Ammon's horn (tissue), 1 donor: Measurements from ENCODE around the gene IL1RN.
"Not testable (repeated sequence)": the region's sequence is repeated elsewhere in the genome, so short reads cannot be mapped to it uniquely, and the experiment has no call there.

Source experiments
- DNase-seq: peaks from one replicate; pipeline ENCODE4 v3.0.0-alpha.2; 2016; ENCODE audit warnings: low spot score

Gene IL1RN, protein sequence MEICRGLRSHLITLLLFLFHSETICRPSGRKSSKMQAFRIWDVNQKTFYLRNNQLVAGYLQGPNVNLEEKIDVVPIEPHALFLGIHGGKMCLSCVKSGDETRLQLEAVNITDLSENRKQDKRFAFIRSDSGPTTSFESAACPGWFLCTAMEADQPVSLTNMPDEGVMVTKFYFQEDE

DNA sequence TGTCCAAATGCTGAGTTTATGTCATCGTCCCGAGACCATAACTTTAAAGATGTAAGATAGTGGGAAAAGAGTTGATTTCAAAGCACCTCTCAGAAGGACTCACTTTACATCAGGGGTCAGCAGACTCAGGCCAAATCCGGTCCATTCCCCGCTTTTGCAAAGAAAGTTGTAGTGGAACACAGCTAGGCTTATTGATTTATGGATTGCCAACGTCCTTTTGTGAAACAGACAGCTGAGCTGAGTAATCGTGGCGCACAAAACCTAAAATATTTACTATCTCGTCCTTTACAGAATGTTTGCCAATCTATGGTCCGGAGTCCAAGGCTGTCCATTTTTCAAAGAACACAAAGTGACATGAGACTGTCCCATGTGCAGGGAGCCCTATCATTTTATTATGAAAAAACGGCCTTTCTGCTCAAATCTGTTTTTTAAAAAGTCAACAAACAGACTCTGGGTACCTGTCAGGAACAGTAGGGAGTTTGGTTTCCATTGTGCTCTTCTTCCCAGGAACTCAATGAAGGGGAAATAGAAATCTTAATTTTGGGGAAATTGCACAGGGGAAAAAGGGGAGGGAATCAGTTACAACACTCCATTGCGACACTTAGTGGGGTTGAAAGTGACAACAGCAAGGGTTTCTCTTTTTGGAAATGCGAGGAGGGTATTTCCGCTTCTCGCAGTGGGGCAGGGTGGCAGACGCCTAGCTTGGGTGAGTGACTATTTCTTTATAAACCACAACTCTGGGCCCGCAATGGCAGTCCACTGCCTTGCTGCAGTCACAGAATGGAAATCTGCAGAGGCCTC, at the start of gene IL1RN:
Gene IL1RN, plus strand, starts transcription at position 754 of the 801 bp plus-strand sequence. Its CDS starts 27 bp downstream, at position 781.
- peak; percentile 45 for DNase-seq

DNA sequence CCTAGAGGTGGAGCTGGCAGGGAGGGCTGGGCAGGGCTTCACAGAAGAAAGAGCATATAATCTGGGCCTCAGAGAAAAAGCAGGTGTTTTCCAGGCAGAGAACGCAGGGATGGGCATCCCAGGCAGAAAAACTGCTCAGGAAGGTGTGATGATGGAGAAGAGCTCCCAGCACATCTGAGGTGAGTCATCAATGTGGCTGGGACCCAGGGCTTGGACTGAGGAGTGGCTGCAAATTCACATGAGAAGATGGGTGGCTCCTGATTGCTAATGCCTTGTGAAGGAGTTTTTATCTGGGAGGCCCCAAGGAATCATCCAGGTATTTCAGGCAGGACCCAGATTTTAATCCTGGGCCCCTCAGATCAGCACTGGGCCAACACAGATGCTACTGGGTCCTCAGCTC, 49.5 kb upstream of the IL1RN start:
- no peak for DNase-seq

DNA sequence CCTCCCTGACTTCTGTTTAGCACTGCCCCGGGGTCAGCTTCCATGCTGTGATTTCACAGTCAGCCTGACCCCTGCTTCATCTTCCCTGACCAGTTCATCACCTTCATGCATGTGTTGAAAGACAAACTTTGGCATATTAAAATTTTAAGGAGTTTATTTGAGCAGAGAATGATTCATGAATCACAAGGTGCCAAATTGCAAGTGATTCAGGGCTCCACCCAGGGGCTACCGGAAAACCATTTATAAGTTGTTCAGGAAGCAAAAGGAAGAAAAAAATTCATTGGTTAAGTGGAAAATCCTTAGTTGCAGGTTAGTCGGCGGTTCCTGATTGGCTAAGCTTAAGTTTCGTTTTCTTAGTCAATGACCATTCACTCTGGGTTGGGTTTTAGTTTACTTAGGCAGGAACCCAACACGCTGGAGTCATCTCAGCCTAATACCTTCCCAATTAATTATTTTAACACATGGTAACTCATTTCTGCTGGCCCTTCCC, 49.0 kb upstream of the IL1RN start:
- DNase-seq, result no peak

DNA sequence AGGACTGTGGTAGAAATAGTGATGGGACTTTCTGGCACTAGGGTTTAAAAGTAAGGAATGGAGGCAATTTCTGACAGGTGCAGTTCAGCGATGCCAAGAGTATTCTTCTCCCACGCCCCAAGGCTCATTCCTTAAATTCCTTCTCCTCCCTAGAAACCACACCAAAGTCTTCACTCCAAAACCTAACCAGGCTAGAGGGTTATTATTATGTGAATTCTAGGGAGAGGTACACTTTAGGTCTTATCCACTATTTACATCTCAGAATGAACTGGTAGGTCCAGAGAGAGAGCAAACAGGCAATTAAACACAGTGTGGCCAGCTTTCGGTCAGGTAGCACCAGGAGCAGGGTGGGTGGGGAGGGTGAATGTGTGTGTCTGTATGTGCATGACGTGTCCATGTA, 48.3 kb upstream of the IL1RN start:
- no peak for DNase-seq

DNA sequence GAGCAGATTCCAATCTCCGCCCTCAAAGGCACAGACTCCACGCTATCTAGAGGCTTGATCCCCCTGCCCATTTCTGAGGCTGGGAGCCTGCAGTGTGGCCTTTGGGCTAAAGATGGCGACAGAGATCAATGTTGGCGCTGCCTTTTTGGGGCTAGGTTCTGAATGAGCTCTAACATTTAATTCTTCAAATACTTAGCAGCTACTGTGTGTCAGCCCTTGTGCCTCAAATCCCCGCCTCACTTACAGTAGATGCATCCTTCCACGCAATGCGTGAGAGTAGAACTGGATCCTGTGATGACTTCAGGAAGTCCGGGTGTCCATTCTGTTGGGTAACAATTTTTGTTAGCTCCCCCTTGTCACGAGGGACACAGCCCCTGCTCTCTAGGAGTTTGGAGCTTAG, 47.3 kb upstream of the IL1RN start:
- DNase-seq, result peak; percentile 17

DNA sequence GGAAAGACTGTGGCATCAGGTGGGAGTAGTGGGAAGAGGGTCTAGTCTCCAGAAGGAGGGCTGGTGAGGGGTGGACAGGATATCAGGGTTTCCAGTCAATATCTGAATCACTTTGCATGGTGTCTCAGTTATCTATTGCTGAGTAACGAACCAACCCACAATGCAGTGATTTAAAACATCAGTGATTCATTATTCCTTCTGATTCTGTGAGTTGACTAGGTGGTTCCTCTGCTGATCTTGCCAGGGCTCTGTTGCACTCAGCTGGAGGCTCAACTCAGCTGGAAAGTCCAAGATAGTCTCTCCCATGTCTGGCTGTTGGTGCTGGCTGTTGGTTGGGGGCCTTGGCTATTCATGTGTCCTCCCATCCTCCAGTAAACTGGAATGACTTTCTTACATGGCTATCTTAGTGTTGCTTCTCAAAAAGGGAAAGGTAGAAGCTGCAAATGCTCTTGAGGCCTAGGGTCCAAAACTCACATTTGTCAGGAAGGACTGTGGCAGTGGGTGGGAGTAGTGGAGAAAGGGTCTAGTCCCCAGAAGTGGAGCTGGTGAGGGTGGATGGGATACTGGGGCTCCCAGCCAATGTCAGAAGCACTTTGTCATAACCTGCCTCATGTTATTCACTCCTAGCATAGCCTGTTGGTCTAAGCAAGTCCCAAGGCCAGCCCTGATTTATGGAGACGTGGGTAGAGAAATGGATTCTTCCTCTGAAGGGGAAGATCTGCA, 45.7 kb upstream of the IL1RN start:
- DNase-seq, result no peak

DNA sequence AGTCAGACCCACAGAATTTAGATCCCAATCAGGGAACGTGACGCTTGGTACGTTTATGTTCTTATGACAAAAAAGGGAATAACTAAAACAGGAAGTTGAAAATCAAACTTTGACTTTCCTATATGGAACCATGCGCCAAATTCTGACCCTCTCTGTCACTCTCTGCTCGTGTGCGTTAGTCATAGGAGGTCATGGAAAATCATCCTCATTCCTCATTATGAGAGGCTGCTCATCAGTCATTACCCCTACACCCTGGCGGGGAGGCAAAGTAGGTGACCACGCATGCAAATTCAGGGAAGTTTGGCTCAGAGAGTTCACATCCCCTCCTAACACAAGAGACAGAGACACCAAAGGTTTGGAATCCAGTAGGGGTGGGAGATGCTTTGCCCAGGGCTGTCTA, 44.1 kb upstream of the IL1RN start:
- no peak for DNase-seq

DNA sequence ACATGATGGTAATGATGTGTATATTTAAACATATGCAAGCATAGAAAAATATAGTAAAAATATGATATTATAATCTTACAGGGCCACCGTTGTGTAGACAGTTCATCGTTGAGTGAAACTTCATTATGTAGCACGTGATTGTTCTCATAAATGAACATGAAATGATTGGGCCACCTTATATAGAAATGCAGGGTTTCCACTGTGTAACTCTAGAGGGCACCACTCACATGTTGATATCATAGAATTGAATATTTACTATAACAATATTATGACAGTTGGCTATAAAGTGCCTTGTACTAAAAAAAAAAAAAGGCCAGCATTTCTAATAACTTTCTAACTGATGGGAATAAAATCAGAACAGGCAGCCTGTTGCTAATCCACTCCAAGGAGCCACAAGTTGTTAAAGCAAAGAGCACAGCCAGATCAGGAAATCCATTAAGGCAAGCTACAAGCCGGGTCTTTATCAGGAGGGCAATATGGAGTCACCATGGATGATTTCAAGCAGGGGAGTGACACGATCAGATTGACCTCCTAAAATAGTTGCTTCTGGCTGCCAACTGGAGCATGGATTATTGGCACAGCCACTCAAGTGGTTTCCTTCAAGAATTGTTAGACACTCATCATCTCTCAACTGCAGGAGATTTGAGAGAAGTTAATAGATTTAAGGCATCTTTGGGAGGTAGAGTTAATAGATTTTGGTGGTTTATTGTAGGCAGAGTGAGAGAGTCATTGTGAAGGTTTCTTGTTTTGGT, 43.0 kb upstream of the IL1RN start:
- no peak for DNase-seq

DNA sequence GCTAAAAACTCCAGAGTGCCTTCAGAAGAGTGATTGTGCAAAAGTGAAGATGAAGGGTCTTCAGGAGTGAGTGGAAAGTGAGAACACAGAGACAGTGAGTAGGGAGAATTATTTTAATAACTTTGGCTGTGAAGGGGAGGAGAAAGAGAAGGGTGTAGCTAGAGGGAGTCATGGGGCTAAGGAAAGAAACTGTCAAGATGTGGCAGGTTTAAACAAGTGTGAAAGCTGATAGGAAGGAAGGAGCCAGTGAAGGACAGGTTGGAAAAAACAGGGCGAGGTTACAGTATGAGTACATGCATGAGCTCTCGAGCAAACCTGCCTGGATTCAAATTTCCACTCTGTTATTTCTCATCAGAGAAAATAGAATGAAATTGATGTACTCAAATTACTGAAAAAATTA, 41.9 kb upstream of the IL1RN start:
- no peak for DNase-seq

DNA sequence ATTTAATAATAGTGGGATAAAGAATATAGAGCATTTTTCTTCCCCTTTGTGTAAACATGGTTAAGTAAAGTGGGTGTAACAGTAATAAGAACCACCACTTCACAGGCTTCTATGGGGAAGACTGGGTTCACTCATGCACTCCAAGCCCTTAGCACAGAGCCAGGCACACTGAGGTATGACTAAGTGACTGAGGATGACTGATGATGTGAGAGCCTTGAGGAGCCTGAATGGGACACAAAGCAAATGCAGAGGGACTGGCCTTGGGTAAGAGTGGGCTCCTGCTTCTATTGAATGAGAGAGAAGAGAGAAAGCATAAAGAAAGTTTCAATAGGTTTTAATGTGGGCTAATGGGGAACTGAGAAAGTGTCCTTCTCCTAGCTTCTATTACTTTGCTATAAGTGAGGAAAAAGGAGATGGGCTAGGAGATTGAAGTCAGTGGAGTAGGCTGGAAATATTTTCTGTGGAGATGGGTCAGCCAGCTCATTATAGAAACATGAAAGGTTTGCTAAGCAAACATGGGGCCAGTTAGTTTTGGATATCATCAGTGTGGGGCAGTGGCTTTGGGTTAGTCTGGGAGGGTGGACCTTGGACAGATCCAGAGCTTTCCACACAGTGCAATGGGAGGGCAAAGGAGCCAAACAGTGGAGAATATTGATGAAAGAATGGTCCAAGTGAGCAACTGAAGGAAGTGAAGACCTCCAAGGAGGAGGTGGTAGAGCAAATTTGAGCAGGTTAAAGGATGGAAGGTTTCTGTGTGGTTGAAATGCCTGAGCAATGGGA, 39.0 kb upstream of the IL1RN start:
- DNase-seq, result no peak

DNA sequence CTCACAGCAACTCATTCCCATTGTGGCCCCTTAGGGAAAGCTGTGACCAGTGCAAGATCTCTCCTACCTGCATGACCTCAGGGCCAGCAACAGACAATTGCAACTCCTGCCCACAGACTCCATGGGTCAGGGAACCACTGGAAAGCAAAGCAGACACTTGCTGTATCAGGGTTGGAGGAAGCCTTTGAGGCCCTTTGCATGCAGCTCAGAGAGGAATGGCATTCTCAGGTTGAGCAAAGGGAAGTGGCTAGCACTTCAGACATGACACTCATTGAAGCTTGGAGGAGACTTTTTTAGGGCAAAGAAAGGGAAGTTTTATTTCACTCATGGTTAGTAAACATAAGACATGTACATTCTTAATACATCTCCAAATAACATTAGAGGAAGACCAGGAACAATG, 37.5 kb upstream of the IL1RN start:
- peak; percentile 43 for DNase-seq

DNA sequence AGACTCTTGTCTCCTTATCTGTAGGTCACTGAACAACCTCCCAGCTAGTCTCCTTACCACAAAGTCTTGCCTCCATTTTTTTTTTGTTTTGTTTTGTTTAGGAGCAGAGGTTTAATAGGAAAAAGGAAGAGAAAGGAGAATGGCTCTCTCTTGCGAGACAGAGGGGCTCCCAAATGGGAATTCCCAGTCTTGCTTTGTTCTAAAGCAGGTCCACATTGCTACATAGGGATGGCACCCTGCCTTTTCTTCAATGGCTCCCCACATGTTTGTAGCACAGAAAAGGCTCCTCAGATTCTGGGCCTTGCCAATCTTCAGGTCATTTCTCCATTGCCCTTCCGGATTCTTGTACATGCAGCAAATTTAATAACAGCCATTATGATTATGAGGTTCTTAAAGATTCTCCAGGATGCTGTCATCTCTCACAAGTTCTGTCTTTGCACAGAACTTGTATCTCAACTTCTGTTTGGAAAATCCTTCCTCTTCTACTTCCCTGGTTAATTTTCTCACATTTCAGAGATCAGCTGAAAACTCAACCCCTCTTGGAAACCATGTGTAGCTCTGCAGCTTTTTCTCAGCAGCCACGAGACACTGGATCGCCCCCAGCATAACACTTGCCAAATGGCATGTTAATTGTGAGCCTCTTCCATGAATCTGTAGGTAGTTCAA, 36.0 kb upstream of the IL1RN start:
- DNase-seq, result no peak

DNA sequence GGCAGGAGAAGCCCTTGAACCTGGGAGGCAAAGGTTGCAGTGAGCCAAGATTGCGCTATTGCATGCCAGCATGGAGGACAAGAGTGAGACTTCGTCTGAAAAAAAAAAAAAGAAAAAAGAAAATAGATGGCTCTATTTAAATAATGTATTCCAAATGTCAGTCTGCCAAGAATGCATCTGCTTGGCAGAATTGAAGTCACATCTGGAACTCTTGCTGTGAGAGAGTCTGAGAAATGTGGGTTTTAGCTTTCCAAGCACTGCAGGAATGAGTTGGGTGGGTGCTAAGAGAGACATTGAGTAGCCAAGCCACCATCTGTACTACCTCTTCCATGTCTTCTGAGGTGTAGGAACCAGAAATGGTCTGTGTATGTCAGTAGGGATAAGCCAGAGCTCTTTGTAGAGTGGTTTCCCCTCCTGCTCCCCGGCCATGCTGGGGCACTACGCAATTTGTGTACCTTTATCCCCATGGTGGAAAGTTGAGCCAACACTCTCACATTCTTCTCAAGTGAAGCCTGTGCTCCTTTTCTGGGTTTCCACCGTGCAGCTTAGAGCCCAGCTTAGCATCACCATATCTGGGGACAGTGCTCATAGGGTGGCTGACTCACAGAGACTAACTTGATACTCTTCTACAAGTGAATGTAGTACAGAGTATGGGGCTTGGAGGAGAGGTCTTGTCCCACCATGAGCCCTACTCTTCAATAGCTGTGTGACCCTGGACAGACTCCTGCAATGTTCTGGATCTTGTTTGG, 34.4 kb upstream of the IL1RN start:
- DNase-seq, result no peak

DNA sequence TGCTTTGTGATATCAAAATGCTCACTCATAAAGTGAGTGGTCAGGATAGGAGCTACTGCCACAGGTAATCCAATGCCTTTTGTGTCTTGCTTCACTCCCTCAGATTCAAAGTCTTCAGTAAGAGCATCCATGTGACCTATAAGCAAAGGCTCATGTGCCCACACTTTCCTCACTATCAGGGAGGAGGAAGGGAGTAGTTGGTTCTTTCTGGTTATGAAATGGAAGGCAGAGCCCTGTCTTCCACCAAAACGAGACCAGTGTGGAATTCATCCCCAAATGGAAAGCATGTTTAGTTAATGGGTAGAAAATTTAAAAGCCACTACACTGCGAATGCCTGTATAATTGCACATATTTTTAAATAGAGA, 33.8 kb upstream of the IL1RN start:
- no peak for DNase-seq

DNA sequence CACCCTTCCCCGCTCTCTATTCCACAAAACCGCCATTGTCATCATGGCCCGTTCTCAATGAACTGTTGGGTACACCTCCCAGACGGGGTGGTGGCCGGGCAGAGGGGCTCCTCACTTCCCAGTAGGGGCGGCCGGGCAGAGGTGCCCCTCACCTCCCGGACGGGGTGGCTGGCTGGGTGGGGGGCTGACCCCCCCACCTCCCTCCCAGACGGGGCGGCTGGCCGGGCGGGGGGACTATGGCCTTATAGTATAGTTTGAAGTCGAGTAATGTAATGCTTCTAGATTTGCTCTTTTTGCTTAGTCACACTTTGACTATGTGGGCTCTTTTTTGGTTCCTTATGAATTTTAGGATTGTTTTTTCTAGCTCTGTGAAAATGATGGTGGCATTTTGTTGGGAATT, 31.1 kb upstream of the IL1RN start:
- DNase-seq, result not testable (repeated sequence)

DNA sequence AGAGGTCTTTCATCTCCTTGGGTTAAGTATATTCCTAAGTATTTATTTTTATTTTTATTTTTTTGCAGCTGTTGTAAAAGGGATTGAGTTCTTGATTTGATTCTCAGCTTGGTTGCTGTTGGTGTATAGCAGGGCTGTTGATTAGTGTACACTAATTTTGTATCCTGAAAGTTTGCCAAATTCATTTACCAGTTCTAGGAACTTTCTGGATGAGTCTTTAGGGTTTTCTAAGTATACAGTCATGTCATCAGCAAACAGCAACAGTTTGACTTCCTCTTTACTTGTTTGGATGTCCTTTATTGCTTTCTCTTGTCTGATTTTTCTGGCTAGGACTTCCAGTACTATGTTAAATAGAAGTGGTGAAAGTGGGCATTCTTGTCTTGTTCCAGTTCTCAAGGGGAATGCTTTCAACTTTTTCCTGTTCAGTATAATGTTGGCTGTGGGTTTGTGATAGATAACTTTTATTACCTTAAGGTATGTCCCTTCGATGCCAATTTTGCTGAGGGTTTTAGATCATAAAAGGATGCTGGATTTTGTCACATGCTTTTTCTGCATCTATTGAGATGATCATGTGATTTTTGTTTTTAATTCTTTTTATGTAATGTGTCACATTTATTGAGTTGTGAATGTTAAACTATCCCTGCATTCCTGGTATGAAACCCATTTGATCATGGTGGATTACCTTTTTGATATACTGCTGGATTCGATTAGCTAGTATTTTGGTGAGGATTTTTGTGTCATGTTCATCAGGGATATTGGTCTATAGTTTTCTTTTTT, 30.4 kb upstream of the IL1RN start:
- DNase-seq, result not testable (repeated sequence)

DNA sequence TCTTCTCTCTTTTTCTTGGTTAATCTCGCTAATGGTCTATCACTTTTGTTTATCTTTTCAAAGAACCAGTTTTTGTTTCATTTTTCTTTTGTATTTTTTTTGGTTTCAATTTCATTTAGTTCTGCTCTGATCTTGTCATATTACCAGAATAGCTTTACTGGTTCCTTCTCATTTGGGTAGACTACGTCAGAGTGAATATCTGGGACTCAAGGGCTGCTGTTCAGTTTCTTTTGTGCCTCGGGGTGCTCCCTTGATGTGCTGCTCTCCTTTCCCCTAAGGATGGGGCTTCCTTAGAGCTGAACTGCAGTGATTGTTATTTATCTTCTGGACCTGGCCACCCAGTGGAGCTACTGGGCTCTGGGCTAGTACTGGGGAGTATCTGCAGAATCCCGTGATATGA, 29.4 kb upstream of the IL1RN start:
- no peak for DNase-seq

DNA sequence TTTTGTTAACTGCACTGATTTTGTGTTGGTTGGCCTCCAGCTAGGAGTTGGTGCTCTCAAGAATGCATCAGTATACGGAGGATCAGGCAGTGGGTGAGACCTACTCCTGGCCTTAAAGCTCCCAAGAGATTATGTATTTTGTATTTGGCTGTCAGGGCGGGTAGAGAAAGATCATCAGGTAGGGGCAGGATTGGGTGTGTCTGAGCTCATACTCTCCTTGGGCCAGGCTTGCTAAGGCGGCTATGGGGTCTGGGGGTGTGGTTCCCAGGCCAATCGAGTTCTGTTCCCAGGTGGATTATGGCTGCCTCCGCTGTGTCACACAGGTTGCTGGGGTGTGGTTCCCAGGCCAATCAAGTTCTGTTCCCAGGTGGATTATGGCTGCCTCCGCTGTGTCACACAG, 28.9 kb upstream of the IL1RN start:
- DNase-seq, result no peak

DNA sequence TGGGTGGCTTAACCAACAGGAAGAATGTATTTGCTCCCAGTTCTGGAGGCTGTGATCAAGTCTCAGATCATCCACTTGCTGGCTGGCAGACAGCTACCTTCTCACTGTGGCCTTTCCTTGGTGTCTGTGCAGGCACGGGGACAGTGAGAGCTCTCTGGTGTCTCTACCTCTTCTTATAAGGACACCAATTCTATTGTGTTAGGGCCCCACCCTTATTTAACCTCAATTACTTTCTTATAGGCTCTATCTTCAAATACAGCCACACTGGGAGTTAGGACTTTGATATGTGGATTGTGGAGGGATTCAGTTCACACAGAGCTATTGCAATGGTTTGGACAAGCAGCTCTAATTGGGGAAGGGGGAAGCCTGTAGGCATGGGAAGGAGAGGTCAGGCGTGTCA, 25.3 kb upstream of the IL1RN start:
- no peak for DNase-seq
